ENCODE measurements around the gene FAM83C.

Gene FAM83C

DNA sequence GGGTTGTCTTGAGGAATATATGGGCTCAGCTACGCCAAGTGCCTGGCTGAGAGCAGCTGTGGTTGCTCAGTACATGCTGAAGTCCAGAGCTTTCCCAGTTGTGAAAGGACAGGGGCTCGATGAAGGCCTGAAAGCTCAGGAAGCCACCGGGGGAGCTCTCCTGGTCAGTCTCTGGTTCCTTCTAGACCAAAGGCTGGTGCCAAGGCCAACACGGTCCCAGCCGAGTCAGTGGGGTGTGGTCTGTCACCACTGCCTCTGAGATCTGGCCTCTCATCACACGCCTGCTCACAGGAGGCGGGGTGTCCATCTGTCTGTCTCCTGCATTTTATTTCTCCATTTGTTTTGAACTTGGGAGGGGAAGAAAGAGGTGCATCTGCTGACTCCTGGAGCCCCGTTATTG is 4.9 kb upstream of the FAM83C start:
- no peak for DNase-seq

DNA sequence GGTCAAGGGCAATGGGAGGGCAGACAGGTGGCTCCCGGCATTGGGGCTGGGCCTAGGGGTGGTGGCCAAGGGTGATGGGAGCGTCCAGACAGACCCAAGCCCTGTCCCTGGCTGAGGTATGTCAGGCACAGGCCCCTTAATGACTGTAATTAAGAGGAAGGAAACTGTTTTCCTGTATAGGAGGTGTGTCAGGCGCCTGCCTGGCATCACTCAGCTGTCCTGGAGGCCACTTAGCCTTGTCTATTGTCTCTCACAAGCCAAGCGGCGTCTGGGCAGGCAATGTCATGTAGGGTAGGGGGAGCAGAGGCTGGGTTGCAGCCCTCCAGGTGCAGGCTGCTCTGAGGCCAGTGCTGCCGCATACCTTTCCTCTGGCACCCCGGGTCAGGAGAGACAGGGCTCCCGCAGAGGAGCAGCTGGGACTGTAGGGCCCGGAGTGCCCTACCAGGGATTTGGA is 3.9 kb upstream of the FAM83C start:
- no peak for DNase-seq

DNA sequence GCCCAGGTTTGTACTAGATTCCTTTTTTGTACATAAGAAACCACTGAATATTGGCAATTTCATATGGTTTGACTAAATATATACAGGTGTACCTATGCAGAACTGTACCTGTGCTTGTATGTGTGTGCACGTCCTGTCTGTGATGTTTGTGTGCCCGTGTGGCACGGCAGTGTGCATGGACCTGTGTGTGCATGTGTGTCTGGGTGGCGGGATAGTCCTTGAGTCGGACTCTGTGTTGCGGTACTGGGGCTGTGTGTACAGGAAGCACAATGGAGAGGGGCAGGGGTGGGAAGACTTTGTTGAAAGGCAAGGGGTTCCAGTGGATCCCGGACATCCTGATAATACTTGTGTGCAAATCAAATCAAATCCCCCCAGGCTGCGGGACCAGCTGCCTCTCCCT is 3.4 kb upstream of the FAM83C start:
- no peak for DNase-seq

DNA sequence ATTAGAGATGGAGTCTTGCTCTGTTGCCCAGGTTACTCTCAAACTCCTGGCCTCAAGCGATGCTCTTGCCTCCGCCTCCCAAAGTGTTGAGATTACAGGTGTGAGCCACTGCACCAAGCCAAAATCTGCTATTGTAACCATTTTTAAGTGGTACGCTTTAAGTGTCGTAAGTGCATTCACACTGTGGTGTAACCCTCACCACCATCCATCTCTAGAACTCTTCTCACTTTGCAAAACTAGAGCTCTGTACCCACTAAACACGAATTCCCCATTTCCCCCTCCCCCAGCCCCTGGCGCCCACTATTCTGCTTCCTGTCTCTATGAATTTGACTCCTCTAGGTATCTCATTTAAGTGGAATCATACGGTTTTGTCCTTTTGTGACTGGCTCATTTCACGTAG is 2.8 kb upstream of the FAM83C start:
- DNase-seq = no peak

DNA sequence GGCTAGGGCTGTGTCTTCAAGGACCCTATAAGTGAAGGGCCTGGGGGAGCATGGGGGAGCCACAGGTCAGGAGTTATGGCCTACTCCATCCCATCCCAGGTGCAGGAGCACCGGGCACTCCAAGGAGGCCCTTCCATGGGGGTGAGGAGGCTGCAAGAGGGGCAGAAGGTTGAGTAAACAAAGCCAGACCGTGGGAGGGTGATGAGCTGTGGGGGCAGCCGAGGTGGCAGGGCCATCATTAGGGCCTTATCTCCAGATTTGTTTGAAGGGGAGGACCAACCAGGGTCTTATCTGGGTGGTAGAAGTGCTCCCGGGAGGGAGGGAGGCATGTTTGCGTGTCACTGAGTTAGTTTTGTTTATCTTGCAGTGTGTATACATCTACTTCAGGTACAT is 2.1 kb upstream of the FAM83C start:
- no peak for DNase-seq

DNA sequence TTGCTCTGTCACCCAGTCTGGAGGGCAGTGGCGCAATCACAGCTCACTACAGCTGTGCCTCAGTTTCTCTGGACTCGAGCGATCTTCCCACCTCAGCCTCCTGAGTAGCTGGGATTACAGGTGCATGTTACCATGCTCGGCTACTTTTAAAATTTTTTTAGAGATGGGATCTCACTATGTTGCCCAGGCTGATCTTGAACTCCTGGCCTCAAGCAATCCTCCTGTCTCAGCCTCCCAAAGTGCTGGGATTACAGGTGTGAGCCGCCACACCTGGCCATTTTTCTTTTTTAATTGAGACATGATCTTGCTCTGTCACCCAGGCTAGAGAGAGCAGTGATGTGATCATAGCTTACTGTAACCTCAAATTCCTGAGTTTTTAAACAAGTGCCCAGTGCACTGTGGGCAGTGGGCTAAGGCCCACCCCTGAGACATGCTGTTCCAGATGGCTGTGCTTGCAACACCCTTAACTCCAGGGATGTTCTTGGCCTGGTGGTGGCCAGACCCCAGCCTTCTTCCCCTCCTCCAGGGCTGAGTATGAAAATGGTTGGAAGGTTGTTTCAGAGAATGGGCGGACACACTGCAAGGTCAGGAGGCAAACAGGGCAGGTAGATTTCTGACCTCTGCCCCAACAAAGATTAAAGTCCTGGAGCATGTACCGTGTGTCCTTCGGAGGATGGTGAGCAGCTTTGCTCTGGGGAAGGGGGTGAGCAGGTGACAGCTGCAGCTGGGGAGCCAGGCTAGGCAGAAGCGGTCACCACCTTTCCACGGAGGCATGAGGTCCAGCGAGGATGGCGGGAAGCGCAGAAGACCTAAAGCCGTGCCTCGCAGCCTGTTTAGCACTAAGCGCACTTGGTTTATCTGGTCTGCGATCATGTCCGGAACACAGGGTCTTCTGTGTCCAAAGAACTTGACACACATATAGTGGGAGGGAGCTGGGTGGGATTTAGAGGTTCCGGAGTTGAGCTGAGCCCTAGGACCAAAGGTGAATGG is 1.4 kb upstream of the FAM83C start:
- no peak for DNase-seq

DNA sequence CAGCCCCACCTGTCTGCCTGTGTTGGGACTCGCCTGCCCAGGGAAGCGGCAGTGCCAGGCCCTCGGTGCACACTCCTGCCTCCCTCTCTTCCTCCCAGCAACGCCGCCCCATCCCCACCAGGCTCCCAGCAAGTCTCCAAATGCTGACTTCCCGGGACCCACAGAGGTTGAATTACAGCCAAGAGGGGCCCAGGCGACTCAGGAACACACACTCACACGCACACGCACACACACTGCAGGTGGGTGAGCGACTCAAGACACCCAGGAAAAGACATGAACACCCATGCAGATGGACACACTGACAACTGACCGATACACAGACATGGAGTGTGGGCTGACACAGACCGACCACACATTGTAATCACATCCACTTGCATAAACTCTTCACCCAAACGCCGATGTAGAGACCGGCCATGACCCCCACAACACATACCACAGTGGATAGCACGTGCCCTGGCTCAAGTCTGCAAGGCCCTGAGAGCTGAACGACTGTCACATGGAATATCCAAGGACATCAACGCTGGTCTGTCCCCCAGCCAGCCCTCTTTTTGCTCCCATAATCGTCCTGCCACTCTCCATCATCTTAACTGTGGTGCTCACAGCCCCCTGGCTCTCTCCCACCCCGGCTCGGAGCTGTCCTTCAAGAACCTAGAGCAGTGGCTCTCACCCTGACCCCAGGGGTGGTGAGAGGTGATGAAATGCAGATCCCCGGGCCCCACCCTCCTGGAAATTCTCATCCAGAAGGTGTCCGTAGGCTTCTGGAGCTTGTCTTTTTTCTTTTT is 470 bp upstream of the FAM83C start:
- DNase-seq = no peak

DNA sequence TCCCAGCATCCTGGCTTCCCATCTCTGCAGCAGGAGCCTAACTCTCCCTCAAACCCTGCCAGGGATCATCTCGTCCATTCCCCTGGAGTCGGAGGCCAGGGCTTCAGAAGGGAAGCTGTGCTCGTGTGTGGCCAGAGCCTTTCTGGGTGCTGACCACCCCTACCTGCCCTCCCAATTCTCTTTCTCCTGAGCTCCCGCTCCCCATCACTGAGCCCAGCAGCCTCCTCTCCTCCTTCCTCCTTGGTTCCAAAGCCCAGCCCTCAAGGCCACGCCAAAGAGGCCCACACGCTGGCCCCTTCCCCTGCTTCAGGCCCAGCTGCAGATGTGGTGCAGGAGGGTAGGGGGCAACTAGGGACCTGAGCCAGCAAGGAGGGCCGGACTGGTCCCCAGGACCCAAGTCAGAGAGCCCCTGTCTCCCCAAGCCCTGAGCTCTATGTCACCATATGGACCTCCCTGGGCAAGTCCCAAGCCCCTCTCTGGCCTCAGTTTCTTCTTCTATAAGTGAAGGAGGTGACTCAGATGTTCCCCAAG is 1.3 kb downstream of the FAM83C start:
- DNase-seq = no peak

DNA sequence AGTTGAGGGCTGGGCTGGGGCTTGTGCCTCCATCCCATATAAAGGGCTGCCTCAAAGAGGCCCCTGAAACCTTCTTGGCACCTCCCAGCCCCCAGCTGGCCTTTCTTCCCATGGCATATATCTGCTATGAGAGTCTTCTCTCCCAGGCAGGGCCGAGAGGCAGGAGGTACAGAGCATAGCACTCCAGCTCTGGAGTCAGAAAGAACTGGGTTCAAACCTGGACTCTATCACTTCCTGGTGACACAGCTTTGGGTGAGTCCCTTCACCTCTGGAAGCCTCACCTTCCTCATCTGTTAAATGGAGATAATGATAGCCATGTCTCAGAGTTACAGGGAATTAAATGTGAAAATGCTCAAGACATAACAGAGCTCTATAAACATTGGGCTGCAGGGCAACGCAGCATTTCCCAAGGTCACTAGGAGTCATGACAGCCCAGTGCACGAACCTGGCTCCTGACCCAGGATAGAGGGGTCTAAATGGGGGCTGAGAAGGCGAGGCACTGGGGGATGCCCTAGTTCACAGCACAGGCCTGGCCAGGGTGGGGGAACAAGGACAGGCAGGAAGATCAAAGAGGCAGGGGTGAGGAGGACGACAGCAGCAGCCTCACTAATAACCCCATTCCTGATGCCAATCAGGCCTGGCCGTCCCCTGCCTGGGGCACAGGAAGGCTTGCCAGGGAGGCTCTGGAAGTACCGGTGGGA is 1.9 kb downstream of the FAM83C start:
- DNase-seq = no peak

DNA sequence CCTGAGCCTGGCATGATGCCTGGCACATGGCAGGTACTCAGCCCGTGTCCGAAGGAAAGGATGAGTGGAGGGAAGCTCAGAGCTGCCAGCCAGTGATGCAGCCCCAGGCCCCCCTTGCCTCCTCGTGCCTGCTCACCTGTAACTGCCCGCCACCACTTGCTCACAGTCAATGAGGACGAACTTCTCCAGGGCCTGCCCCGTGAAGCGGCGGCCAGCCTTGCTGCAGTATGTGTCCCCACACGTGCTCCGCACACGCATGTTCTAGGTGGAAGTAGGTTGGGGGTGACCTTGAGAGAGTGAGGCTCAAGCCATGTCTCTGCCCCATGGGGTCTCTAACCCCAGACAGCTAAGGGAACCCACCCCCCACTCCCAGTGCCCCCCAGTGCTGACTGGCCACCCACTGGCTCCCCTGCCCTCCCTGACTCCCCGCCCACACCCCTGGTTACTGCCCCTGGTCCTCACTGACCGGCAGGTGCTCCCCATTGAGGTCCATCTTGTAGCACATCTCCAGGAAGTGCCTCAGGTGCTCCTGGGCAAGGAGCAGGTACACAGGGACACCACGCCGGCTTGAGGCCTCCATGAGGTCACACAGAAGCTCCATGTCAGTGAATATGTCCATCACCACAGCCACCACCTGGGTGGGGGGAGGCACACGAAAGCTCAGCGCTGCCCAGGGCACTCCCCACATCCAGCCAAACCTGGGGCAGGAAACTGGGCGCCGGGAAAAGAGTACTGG is 3.7 kb downstream of the FAM83C start:
- DNase-seq = no peak

DNA sequence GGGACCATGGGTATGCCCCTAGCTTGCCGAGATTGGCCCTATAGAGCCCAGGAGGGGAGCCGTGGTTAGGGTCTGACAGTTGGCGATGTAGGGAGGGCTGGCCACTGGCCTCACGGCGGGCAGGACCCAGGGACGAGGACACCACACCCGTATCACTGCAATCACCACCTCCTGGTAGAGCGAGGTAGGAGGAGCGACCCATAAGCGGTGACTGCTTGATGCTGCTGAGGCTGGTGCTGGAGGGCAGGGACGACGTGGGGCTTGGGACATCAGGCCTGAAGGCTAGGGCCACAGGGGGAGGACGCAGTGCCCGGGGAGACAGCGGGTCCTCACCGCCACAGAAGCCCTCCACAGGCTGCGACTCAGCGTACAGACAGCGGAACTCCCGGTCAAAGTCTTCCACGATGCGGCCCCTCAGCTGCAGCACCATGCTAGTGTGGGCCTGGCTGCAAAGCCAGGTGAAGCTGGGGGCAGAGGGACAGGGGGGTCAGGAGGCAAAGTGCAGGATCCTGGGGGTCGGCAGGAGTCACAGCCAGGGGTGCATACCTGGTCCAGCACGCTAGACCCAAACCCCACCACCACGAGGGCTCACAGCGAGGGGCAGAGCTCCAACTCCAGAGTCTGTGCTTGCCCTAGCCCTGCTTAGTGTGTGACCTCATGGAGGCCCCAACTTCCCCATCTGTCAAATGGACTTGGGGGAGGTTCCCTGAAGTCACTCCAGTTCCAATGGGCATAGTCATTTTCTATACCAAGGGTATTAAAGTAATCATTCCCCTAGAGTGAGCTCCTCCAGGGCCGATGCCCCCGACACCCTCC is 4.5 kb downstream of the FAM83C start:
- no peak for DNase-seq

DNA sequence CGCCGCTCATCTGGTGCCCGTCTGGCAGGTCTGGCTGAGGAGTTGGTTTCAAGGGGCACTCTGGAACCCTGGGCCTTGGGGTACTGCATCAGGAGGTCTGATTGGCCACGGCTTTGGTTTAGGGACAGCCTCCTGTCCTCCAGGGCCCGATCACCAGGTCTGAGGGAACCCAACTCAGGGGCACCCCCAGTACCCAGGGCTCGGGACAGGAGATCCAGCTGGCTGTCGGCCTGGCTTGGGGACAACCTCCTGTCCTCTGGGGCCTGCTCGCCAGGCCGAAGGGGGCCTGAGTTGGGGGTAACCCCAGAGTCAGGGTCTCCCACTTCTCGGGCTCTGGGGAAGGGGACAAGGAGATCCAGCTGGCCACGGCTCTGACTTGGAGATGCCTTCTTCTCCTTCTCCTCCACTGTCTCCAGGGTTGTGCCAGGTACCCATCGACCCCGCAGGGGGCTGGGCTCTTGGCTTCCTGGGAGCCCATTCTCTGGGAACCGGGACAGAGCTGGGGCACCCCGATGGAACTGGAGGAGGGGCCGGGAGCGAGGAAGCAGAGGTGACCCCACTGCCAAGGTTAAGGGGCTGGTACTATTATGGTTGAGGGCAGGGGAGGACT is 5.2 kb downstream of the FAM83C start:
- no peak for DNase-seq

DNA sequence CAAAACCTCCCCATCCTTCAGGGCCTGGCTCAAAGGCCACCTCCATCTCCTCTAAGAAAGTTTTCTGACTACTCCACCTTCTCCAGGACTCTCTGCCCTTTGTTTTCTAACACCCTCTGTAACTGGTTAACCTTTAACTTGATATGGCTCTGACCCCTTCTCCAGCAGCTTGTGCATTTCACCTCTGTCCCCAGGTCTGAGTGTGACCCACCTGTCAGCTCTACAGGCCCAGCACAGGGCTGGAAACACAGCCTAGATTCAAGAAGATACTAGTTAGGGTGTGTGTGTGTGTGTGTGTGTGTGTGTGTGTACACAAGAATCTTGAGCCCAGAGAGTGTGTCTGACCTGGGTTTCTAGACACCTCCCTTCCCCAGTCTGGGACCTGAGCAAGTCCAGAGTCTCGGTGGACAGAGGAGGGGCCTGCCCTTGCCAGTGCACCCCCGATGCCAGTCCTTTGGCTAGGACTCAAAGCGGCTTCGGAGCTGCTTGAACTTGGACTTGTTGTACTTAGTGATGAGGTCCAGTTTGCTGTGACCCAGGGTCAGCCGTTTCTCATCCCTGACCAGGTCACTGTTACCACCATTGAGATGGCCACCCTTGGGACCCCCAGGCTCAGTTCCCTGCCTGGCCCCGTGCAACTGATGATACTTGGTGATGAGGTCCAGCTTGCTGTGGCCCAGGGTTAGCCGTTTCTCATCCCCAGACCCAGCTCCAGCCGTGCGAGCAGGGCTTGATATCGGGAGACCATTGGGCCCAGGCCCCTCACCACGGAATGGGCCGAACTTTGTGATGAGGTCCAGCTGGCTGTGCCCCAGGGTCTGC is 5.9 kb downstream of the FAM83C start:
- DNase-seq = no peak

DNA sequence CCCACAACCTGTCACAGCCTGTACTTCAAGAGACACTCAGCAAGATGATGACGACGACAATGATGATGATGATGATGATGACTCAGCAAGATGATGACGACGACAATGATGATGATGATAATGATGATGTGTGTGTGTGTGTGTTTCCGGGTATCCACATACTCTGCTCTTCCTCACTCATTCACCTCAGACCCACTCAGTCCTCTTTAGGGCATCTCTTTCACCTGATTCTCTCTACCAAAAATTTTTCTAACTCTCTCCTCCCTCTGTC is 6.5 kb downstream of the FAM83C start:
- DNase-seq = no peak

DNA sequence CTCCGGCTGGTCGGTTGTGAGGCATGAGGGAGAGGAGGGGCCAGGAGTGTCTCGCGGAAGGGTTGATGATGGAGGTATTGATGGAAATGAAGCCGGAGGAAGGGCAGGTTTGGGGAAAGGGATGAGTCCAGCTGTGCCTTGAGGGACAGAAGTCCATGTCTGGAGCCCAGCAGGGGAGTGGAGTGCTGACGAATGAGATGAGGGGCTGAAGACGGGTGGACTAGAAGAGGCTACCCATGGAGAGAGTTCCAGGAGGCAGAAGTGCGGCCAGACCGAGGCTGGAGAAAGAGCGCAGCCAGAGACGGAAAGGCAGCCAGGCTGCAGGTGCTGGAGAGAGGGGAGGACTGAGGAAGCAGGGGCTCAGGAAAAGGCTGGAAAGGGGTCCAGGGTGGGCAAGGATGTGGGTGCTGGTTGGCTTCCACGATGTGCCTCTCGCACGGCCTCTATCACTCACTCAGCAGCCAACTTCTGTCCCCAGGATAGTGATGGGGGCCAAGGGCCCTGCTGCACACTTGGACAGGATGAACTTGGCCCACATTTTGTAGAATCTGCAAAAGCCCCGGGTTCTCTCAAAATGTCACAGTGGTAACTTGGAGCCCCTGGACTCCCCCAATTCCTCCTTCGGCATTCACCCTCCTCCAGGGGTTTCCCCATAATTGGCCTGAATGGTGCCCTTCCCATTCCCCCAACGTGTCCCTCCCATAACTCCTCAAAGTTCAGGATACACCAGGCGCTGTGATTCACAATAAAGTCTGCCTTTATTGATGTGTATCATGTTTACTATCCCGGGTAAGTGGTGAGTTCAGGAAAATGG is 7.0 kb downstream of the FAM83C start:
- no peak for DNase-seq

DNA sequence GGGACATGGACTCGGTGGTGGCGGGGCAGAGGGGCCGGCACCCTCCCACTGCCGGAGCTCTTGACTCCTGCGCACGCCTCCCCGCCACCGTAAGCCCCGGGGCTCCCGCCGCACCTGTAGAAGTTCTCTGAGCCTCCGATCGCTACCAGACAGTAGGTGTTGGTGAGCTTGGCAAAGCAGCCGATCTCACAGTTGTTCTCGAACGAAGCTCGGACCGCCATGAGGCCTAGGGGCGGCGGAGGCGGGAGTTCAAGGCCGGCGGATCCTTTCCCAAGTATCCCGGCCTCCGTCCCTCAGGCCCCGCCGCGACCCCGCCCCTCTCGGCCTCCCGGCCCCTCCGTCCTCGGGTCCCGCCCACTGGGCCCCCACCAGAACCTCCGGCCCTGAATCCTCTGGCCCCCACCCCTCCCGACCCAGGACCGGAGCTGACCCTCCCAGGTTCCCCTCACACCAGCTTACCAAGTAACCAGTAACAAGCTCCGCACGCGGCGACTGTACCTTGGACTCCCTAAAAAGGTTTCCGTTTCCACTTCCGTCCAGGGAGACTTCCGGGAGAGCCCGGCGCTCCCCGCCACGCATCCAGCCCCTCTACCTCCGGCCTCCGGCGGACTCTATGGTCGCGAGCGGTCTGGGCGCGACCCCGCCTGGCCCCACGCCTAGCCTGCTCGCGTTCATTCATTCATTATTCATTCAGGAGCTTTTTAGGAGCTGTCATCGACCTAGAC is 7.8 kb downstream of the FAM83C start, which contains the start of gene EIF6:
TSS of gene EIF6 (minus strand) at position 506 of the 725 bp plus-strand sequence. CDS start at position 221, 285 bp downstream.
- peak; percentile 90 for DNase-seq

DNA sequence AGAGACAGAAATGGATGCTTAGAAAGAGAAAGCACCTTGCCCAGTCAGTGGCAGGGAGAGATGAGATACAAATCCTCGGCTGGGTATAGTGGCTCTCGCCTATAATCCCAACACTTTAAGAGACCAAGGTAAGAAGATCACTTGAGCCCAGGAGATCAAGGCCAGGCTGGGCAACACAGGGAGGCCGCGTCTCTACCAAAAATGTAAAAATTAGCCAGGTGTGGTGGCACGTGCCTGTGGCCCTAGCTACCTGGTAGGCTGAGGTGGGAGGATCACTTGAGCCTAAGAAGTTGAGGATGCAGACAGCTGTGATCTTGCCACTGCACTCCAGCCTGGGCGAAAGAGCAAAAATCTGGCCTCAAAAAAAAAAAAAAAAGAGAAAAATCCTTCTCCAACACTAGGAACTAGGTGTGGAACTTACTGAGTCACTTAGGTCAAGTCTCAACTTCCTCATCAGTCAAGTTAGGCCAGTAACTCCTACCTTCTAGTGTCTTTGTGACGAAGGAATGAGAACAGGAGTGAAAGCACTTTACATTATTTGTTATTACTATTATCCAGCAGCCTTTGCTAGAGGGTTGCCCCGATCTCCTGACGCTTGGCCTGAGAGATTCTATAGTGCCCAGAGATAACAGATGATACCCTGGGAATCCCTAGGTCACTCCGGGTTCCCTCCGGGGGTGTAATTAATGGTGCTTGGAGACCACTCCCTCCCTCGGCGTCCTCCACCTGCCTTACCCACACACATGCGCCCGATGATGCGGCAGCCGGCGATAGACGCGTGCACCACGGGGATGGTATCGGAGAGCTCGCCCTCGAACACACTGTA is 8.6 kb downstream of the FAM83C start:
- DNase-seq = no peak
